ENCODE data around the gene LOXL4. TPM values are rescaled to one million over a fixed set of nuclear protein-coding genes. Genes with fewer than 3 reads are reported as not detected.

Gene LOXL4
- total and polyA plus RNA-seq, 2 donors (not counting 1 experiment from before 2014, with no cell fraction given) = 0.12 TPM; not detected in 1

GRCh38 chr10:98316170-98316569, 48.2 kb upstream of the LOXL4 start:
- H3K4me1 ChIP-seq (ENCODE audit: control insufficient read depth in 2 of 2, insufficient read depth in 2 of 2, low read length in 2 of 2) = peaks cover 6 to 8% of the 10 kb centered on the region in 2 donors
- peaks cover 0 to 6% (median 0%) of the 10 kb centered on the region in 4 experiments for H3K27me3 ChIP-seq (replicated peaks in 1 of 4; ENCODE audit: control extremely low read depth in 1 of 4, control insufficient read depth in 3 of 4, insufficient read depth in 4 of 4, low read length in 3 of 4)
- Mint-ChIP-seq H3K4me1 (peaks cover 8% of the 10 kb centered on the region), H3K4me3 (no peak overlapping the region), H3K9me3 (ENCODE audit: insufficient read depth) (no peaks in the 10 kb centered on the region), H3K27ac (no peak overlapping the region), H3K27me3 (peaks cover 30% of the 10 kb centered on the region)
- H3K4me2 ChIP-seq (replicated peaks; ENCODE audit: low read depth, low read length, poor library complexity, severe bottlenecking) = no peak overlapping the region
- H3K9ac ChIP-seq (ENCODE audit: low read length) = no peak overlapping the region
- H3K36me3 ChIP-seq (replicated peaks in 1 of 2; ENCODE audit: control extremely low read depth in 1 of 2, control insufficient read depth in 1 of 2, extremely low read depth in 1 of 2, insufficient read depth in 2 of 2, low read length in 1 of 2) = no peaks in the 10 kb centered on the region
- H3K9me3 ChIP-seq (ENCODE audit: control extremely low read depth in 1 of 3, control insufficient read depth in 2 of 3, insufficient read depth in 1 of 3, low read length in 2 of 3) = no peaks in the 10 kb centered on the region
- POLR2A ChIA-PET = no interaction called here
- ATAC-seq (ENCODE audit: low read depth) = no peak
- H2AFZ ChIP-seq (ENCODE audit: insufficient read depth, low read depth, low read length, poor library complexity, severe bottlenecking) = no peak overlapping the region
- no peaks in the 10 kb centered on the region for H4K20me1 ChIP-seq (ENCODE audit: control insufficient read depth, insufficient read depth, low read length, poor library complexity, severe bottlenecking)
- 100% methylated on average over 1 of the region's 5 CpGs for WGBS (ENCODE audit: insufficient coverage)
- no peak overlapping the region for H3K4me3 ChIP-seq (ENCODE audit: control extremely low read depth in 1 of 5, extremely low read depth in 1 of 5, insufficient read depth in 1 of 5, low read depth in 2 of 5, low read length in 4 of 5)
- TF ChIP-seq EZH2 (IDR thresholded peaks at IDR 0.05; ENCODE audit: borderline replicate concordance, insufficient read depth, low read depth, low read length, poor library complexity, severe bottlenecking) = no peak
- no peak for TF ChIP-seq CTCF (IDR thresholded peaks at IDR 0.05)
- no peaks in the 10 kb centered on the region for H3K79me2 ChIP-seq (ENCODE audit: control insufficient read depth, insufficient read depth, low read length)
- CTCF ChIA-PET = no interaction called here
- no peak for DNase-seq
- no peak overlapping the region for H3K27ac ChIP-seq (ENCODE audit: low read length in 2 of 2)
- intact Hi-C loops (cut with micrococcal nuclease) = no loop called here

GRCh38 chr10:98314532-98315284, 46.7 kb upstream of the LOXL4 start:
- CTCF ChIA-PET = interaction anchor here (0.5 kb wide), 1 partner anchor 145 kb away, joined by 4 read pairs; no protein-coding TSS in a partner anchor
- Mint-ChIP-seq H3K9me3 (ENCODE audit: insufficient read depth) (no peaks in the 10 kb centered on the region), H3K27me3 (peaks cover 33% of the 10 kb centered on the region), H3K4me3 (no peak overlapping the region), H3K4me1 (peaks cover 10% of the 10 kb centered on the region), H3K27ac (no peak overlapping the region)
- ATAC-seq (ENCODE audit: low read depth) = no peak
- H3K4me2 ChIP-seq (replicated peaks; ENCODE audit: low read depth, low read length, poor library complexity, severe bottlenecking) = no peak overlapping the region
- peaks cover 7 to 10% of the 10 kb centered on the region in 2 donors for H3K4me1 ChIP-seq (ENCODE audit: control insufficient read depth in 2 of 2, insufficient read depth in 2 of 2, low read length in 2 of 2)
- POLR2A ChIA-PET = no interaction called here
- H3K36me3 ChIP-seq (replicated peaks in 1 of 2; ENCODE audit: control extremely low read depth in 1 of 2, control insufficient read depth in 1 of 2, extremely low read depth in 1 of 2, insufficient read depth in 2 of 2, low read length in 1 of 2) = no peaks in the 10 kb centered on the region
- peaks cover 0 to 6% (median 0%) of the 10 kb centered on the region in 4 experiments for H3K27me3 ChIP-seq (replicated peaks in 1 of 4; ENCODE audit: control extremely low read depth in 1 of 4, control insufficient read depth in 3 of 4, insufficient read depth in 4 of 4, low read length in 3 of 4)
- no peak overlapping the region for H2AFZ ChIP-seq (ENCODE audit: insufficient read depth, low read depth, low read length, poor library complexity, severe bottlenecking)
- TF ChIP-seq CTCF (IDR thresholded peaks at IDR 0.05) (no peak), EZH2 (IDR thresholded peaks at IDR 0.05; ENCODE audit: borderline replicate concordance, insufficient read depth, low read depth, low read length, poor library complexity, severe bottlenecking) (no peak)
- H3K4me3 ChIP-seq (ENCODE audit: control extremely low read depth in 1 of 5, extremely low read depth in 1 of 5, insufficient read depth in 1 of 5, low read depth in 2 of 5, low read length in 4 of 5) = no peak overlapping the region
- no peaks in the 10 kb centered on the region for H4K20me1 ChIP-seq (ENCODE audit: control insufficient read depth, insufficient read depth, low read length, poor library complexity, severe bottlenecking)
- H3K79me2 ChIP-seq (ENCODE audit: control insufficient read depth, insufficient read depth, low read length) = no peaks in the 10 kb centered on the region
- intact Hi-C loops (cut with micrococcal nuclease) = no loop called here
- H3K27ac ChIP-seq (ENCODE audit: low read length in 2 of 2) = no peak overlapping the region
- H3K9ac ChIP-seq (ENCODE audit: low read length) = no peak overlapping the region
- H3K9me3 ChIP-seq (ENCODE audit: control extremely low read depth in 1 of 3, control insufficient read depth in 2 of 3, insufficient read depth in 1 of 3, low read length in 2 of 3) = no peaks in the 10 kb centered on the region
- DNase-seq = no peak
- 72% methylated on average over 5 of the region's 8 CpGs for WGBS (ENCODE audit: insufficient coverage)

All from B cell (primary cell).